GM18526 (cell line): ENCODE results near the gene RSU1.

ENCODE experiments used
- POLR2A ChIP-seq: IDR thresholded peaks from 3 replicates; pipeline ENCODE4 v1.6.1; 2011; ENCODE audit not compliant: insufficient read length; ENCODE audit errors: extremely low read depth

Gene RSU1

DNA sequence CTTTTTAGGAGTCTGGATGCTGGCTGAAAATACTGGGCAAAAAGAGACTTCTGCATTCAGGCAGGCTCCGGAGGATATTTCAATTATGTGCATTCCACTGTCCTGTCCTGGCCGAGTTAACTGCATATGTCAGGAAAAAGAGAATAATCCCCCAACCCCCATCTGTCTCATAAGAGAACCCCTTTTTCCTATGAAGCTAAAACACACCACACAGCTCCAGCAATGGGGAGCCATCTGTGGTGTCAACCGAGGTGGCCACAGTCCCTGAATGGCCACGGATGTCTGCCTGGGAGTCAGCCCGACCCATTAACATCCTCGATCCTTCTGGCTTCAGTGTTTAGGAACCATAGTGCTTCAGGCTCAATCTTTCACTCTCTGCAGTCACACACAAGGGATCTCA, 70.4 kb downstream of the RSU1 start:
- no peak for TF ChIP-seq POLR2A

GRCh38 chr10:16745061-16745460, 72.2 kb downstream of the RSU1 start:
- no peak for TF ChIP-seq POLR2A

GRCh38 chr10:16742165-16742960, 74.9 kb downstream of the RSU1 start:
- no peak for TF ChIP-seq POLR2A

DNA sequence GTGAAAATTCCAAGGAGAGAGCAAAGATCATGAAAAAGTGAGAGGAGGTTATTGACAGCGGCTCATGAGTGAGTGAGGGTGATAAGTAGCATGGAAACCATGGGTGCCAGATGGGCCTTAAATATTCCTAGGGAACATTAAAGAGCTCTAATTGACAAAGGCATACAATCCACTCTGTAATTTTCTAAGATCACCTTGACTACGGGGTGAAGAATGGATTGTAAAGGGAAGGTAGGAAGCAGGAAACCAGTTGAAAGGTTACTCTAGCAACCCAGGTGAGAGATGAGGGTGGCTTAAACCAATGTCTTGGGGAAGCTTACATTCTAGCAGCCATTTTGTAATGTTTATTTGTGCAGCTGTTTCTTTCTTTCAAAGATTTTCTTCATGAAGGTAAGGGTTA, 75.7 kb downstream of the RSU1 start:
- TF ChIP-seq POLR2A, result no peak

GRCh38 chr10:16737420-16737819, 79.8 kb downstream of the RSU1 start:
- TF ChIP-seq POLR2A, result no peak

DNA sequence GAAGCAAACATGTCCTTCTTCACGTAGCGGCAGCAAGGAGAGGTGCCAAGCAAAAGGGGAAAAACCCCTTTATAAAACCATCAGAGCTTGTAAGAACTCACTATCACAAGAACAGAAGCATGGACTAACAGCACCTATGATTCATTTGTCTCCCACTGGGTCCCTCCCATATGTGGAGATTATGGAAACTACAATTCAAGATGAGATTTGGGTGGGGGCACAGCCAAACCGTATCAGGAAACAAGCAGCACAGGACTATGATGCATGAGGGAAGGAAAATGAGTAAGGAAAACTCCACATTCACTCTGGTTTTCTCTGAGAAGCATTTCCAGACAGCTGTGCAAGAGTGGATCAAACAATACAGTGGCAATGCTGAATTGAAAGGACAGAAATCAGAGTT, 81.6 kb downstream of the RSU1 start:
- no peak for TF ChIP-seq POLR2A

DNA sequence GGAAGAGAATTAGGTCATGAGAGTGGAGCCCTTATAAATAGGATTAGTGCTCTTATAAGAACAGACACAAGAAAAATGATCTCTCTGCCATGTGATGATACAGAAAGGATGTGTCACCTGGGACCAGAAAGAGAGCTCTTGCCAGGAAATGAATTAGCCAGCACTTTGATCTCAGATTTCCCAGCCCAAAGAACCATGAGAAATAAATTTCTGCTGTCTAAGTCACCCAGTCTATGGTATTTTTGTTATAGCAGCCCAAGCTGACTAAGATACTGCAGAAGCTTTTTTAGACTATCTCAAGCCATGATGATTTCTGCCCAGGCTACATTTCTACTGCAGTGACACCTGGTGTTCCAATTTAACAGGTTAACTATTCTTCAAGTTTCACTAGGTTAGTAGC, 84.8 kb downstream of the RSU1 start:
- no peak for TF ChIP-seq POLR2A

GRCh38 chr10:16728266-16728665, 89.0 kb downstream of the RSU1 start:
- no peak for TF ChIP-seq POLR2A

- TF ChIP-seq POLR2A, result no peak
Measured at GRCh38 chr10:16727666-16728065, 89.6 kb downstream of the RSU1 start.

- TF ChIP-seq POLR2A, result no peak
Measured at GRCh38 chr10:16724509-16724908, 92.7 kb downstream of the RSU1 start.

- TF ChIP-seq POLR2A, result no peak
Measured at GRCh38 chr10:16720812-16721211, 96.4 kb downstream of the RSU1 start.

DNA sequence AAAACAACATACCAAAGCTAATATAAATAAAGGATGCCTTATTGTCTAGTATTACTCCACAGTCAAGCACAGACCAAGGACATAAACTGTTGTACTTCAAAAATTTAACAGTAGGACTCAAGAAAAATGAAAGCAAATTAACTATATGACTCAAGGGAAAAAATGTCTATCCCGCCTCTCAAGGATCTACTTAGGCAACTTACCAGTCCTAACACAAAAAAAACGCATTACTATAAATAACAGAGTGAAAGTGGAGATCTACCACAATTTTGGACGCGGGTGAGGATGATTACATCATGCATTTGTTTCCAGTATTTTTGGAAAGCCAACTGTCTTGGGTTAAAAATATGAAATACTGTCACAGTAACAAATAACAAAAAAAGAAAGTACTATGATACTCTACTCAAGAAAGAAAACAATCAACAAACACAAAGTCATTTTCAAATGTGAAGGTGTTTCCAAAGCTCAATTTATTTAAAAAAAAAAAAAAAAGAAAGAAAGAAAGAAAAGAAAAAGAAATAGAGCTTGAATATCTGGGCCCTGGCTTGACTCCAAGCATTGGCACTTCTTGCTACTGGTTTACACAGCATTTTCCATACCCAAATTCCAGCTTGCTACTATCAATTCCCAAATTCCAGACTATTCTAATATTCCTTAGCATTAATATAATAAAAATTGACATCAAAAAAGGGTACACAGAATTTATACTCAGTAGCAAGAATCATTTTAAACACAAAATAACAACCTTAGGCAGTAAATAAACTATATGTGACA, 99.4 kb downstream of the RSU1 start:
- no peak for TF ChIP-seq POLR2A

GRCh38 chr10:16716051-16716450, 101.2 kb downstream of the RSU1 start:
- TF ChIP-seq POLR2A, result no peak

- no peak for TF ChIP-seq POLR2A
Measured at GRCh38 chr10:16713290-16713689, 103.9 kb downstream of the RSU1 start.

DNA sequence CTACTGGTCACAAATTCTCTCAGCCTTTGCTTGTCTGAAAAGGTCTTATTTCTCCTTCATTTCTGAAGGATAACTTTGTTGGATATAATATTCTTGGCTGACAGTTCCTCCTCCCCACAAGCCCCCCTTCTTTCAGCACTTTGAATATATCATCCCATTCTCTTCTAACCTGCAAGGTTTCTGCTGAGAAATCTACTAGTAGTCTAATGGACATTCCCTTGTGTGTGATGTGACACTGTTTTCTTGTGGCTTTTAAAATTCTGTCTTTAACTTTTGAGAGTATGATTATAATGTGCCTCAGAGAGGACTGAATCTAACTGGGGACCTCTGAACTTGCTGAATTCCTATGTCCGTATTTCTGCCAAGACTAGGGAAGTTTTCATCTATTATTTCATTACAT, 104.3 kb downstream of the RSU1 start:
- no peak for TF ChIP-seq POLR2A

GRCh38 chr10:16700331-16700730, 116.9 kb downstream of the RSU1 start:
- no peak for TF ChIP-seq POLR2A
